Measurements from ENCODE around the gene SH2D6. TPM values are rescaled to one million over a fixed set of nuclear protein-coding genes. Genes with fewer than 3 reads are reported as not detected.

SH2D6 gene
- total and polyA plus RNA-seq, 2 donors (not counting 1 experiment from before 2014, with no cell fraction given) = 0.27 to 1.6 TPM

DNA sequence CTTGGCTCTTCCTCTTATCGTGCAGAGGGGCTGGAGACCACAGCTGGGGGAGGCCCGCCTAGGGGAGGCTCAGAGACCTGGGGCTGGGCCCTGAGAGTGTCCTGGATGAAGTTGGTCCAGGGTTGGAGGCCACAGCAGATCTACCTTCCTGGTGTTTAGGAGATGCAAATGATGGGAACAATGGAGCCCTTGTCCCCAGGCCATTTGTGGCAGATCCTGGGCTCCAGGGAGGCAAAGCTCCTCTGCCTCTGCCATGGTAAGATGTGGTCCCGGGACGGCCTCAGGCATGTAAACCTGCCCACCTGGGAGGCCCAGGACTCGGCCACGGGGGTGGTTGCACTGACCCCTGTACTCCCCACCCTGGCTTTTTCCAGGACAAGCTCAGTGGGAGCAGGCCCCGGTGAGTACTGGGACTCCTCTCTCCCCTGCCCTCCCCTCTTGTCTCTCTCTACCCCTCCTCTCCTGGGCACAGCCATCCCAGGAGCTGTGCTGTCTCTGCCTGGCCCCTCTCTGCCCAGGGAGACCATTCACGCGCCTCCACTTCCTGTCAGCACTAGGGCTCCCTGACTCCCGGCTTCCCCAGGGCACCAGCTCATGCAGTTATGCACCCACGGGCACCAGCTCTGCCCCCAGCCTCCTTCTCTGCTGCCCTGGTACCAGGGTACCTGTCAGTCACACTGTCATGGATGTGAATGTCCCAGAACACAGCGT is 10.9 kb downstream of the SH2D6 start:
- Histone ChIP-seq H4K20me1 (ENCODE audit: control insufficient read depth, insufficient read depth, low read length, poor library complexity, severe bottlenecking) (no peaks in the 10 kb centered on the region), H2AFZ (ENCODE audit: insufficient read depth, low read depth, low read length, poor library complexity, severe bottlenecking) (no peak overlapping the region), H3K4me1 (ENCODE audit: control insufficient read depth in 2 of 2, insufficient read depth in 2 of 2, low read length in 2 of 2) (peaks cover 0 to 2% of the 10 kb centered on the region in 2 donors), H3K4me2 (replicated peaks; ENCODE audit: low read depth, low read length, poor library complexity, severe bottlenecking) (no peak overlapping the region), H3K36me3 (replicated peaks in 1 of 2; ENCODE audit: control extremely low read depth in 1 of 2, control insufficient read depth in 1 of 2, extremely low read depth in 1 of 2, insufficient read depth in 2 of 2, low read length in 1 of 2) (no peaks in the 10 kb centered on the region), H3K27me3 (replicated peaks in 1 of 4; ENCODE audit: control extremely low read depth in 1 of 4, control insufficient read depth in 3 of 4, insufficient read depth in 4 of 4, low read length in 3 of 4) (no peaks in the 10 kb centered on the region), H3K9ac (ENCODE audit: low read length) (no peak overlapping the region), H3K4me3 (ENCODE audit: control extremely low read depth in 1 of 5, extremely low read depth in 1 of 5, insufficient read depth in 1 of 5, low read depth in 2 of 5, low read length in 4 of 5) (no peak overlapping the region), H3K27ac (ENCODE audit: low read length in 2 of 2) (no peak overlapping the region), H3K79me2 (ENCODE audit: control insufficient read depth, insufficient read depth, low read length) (no peaks in the 10 kb centered on the region), H3K9me3 (ENCODE audit: control extremely low read depth in 1 of 3, control insufficient read depth in 2 of 3, insufficient read depth in 1 of 3, low read length in 2 of 3) (no peaks in the 10 kb centered on the region)
- TF ChIP-seq EZH2 (IDR thresholded peaks at IDR 0.05; ENCODE audit: borderline replicate concordance, insufficient read depth, low read depth, low read length, poor library complexity, severe bottlenecking) = no peak
- TF ChIP-seq, protein P1, sequence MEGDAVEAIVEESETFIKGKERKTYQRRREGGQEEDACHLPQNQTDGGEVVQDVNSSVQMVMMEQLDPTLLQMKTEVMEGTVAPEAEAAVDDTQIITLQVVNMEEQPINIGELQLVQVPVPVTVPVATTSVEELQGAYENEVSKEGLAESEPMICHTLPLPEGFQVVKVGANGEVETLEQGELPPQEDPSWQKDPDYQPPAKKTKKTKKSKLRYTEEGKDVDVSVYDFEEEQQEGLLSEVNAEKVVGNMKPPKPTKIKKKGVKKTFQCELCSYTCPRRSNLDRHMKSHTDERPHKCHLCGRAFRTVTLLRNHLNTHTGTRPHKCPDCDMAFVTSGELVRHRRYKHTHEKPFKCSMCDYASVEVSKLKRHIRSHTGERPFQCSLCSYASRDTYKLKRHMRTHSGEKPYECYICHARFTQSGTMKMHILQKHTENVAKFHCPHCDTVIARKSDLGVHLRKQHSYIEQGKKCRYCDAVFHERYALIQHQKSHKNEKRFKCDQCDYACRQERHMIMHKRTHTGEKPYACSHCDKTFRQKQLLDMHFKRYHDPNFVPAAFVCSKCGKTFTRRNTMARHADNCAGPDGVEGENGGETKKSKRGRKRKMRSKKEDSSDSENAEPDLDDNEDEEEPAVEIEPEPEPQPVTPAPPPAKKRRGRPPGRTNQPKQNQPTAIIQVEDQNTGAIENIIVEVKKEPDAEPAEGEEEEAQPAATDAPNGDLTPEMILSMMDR (IDR thresholded peaks at IDR 0.05) = no peak
- peak overlapping the region; percentile 20 for H3K27ac Mint-ChIP-seq
- H3K4me1 Mint-ChIP-seq = no peaks in the 10 kb centered on the region
- ChIA-PET POLR2A (interaction anchor here (0.6 to 1.4 kb wide), 2 partner anchors 8 to 69 kb away, joined by 4 to 6 read pairs; no protein-coding TSS in a partner anchor), CTCF (interaction anchor here (1.3 to 1.6 kb wide), 2 partner anchors 9 to 121 kb away, joined by 5 to 7 read pairs; no protein-coding TSS in a partner anchor)
- no peak overlapping the region for H3K4me3 Mint-ChIP-seq
- no peaks in the 10 kb centered on the region for H3K27me3 Mint-ChIP-seq
- no peaks in the 10 kb centered on the region for H3K9me3 Mint-ChIP-seq (ENCODE audit: insufficient read depth)
- no peak for DNase-seq
- ATAC-seq (ENCODE audit: low read depth) = no peak
- 71% methylated on average over 12 of the region's 12 CpGs for WGBS (ENCODE audit: insufficient coverage)
- intact Hi-C loops (cut with micrococcal nuclease) = no loop called here

DNA sequence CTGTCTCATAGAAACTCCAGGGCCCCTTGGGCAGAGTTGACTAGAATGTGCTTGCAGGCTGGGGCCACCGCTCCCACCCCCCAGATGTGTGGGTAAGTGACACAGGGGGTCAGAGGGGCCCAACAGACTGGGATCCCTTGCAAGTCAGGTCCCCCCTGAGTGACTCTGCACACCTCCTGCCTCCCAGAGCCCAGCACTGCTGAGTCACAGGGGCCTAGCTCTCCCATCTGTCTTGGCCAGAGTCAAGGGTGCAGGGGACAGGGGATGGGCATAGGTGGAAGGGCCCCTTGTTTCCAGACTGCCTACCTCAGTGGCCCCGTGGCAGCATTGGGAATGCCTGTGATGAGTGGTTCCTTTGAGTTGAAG is 11.4 kb downstream of the SH2D6 start:
- Histone ChIP-seq H3K4me3 (ENCODE audit: control extremely low read depth in 1 of 5, extremely low read depth in 1 of 5, insufficient read depth in 1 of 5, low read depth in 2 of 5, low read length in 4 of 5) (no peak overlapping the region), H3K9me3 (ENCODE audit: control extremely low read depth in 1 of 3, control insufficient read depth in 2 of 3, insufficient read depth in 1 of 3, low read length in 2 of 3) (no peaks in the 10 kb centered on the region), H3K27me3 (replicated peaks in 1 of 4; ENCODE audit: control extremely low read depth in 1 of 4, control insufficient read depth in 3 of 4, insufficient read depth in 4 of 4, low read length in 3 of 4) (no peaks in the 10 kb centered on the region), H3K36me3 (replicated peaks in 1 of 2; ENCODE audit: control extremely low read depth in 1 of 2, control insufficient read depth in 1 of 2, extremely low read depth in 1 of 2, insufficient read depth in 2 of 2, low read length in 1 of 2) (no peaks in the 10 kb centered on the region), H2AFZ (ENCODE audit: insufficient read depth, low read depth, low read length, poor library complexity, severe bottlenecking) (no peak overlapping the region), H3K4me1 (ENCODE audit: control insufficient read depth in 2 of 2, insufficient read depth in 2 of 2, low read length in 2 of 2) (peaks cover 3 to 7% of the 10 kb centered on the region in 2 donors), H4K20me1 (ENCODE audit: control insufficient read depth, insufficient read depth, low read length, poor library complexity, severe bottlenecking) (no peaks in the 10 kb centered on the region), H3K27ac (ENCODE audit: low read length in 2 of 2) (no peak overlapping the region), H3K79me2 (ENCODE audit: control insufficient read depth, insufficient read depth, low read length) (no peaks in the 10 kb centered on the region), H3K4me2 (replicated peaks; ENCODE audit: low read depth, low read length, poor library complexity, severe bottlenecking) (no peak overlapping the region), H3K9ac (ENCODE audit: low read length) (no peak overlapping the region)
- WGBS (ENCODE audit: insufficient coverage) = 100% methylated on average over 1 of the region's 2 CpGs
- Mint-ChIP-seq H3K9me3 (ENCODE audit: insufficient read depth) (no peaks in the 10 kb centered on the region), H3K27me3 (no peaks in the 10 kb centered on the region), H3K4me1 (peaks cover 3% of the 10 kb centered on the region), H3K27ac (peak overlapping the region; percentile 20), H3K4me3 (no peak overlapping the region)
- ChIA-PET POLR2A (no interaction called here), CTCF (interaction anchor here (1.6 kb wide), 1 partner anchor 9 kb away, joined by 7 read pairs; no protein-coding TSS in a partner anchor)
- TF ChIP-seq, protein P1 (IDR thresholded peaks at IDR 0.05) = no peak
- no peak for TF ChIP-seq EZH2 (IDR thresholded peaks at IDR 0.05; ENCODE audit: borderline replicate concordance, insufficient read depth, low read depth, low read length, poor library complexity, severe bottlenecking)
- no peak for DNase-seq
- intact Hi-C loops (cut with micrococcal nuclease) = no loop called here
- ATAC-seq (ENCODE audit: low read depth) = no peak

All from B cell (primary cell).